Activated CD4-positive, alpha-beta T cell treated with anti-CD3 and anti-CD28 coated beads for 4 hours (primary cell): ENCODE measurements around the gene DNAJC12.
"Not testable (repeated sequence)": the region's sequence is repeated elsewhere in the genome, so short reads cannot be mapped to it uniquely, and the experiment has no call there.

Experiments
- DNase-seq, 2 donors: peaks; one replicate each; pipeline ENCODE4 v3.0.0-alpha.2; 2020

The DNAJC12 gene

DNA sequence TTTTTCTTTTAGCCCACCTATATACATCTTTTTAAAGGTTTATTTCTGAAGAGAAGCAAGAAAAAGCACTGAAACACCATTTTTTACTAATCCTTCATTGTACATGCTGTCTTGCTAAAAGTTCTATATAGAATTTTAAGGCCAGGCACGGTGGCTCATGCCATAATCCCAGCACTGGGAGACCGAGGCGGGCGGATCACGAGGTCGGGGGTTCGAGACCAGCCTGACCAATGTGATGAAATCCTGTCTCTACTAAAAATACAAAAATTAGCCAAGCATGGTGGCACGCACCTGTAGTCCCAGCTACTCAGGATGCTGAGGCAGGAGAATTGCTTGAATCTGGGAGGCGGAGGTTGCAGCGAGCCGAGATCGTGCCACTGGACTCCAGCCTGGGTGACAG lies 1.5 kb upstream of the DNAJC12 start:
- DNase-seq = not testable (repeated sequence)

DNA sequence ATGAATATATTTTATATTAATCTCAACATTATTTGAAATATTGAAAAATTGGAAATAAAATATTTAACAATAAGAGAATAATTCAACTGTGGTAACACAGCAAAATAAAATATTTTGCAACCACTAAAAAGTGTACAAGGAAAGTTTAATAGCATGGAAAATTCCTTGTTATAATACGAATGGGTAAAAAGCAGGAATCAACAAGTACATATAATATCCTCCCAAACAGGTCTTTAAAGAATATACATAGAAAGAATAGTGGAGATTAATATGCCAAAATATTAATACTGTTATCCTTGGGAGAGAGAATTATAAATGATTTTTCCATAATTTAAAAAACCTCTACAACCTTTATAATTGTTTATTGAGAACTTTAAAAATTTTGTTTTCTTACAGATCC lies 1.0 kb downstream of the DNAJC12 start:
- DNase-seq = no peak

DNA sequence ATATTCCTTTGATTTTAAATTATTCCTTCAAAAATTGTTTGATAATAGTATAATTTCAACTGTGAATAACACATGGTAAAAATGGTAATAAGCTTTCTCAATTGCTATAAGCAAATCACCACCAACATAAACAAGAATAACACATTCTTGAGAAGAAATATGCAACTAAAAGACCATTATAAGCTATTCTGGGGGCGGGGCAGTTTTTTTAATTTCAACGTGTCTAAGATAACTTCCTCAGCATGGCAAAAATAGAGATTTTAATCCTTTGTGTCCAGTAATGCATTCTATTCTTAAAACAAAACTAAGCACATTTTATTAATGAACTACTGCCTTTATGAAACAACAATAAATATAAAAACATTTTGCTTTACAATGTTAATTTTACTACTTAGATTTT lies 1.5 kb downstream of the DNAJC12 start:
- DNase-seq = no peak

DNA sequence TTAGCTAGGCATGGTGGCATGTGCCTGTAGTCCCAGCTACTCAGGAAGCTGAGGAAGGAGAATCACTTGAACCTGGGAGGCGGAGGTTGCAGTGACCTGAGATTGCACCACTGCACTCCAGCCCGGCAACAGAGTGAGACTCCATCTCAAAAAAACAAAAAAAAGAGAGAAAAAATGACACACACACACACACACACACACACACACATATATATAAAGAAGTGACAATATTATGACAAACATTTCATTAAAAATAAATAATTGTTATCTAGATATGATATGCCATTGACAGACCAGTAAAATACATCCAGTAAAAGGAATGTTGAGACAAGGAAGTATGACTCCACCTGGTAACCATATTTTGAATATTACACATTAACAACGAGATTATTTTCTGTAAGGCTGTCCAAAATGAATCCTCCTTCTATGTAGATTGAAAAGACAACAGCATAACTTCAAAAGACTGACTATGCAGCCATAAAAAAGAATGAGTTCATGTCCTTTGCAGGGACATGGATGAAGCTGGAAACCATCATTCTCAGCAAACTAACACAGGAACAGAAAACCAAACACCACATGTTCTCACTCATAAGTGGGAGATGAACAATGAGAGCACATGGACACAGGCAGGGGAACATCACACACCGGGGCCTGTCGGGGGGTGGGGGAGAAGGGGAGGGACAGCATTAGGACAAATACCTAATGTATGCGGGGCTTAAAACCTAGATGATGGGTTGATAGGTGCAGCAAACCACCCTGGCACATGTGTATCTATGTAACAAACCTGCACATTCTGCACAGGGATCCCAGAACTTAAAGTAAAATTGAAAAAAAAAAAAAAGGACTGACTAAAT lies 2.2 kb downstream of the DNAJC12 start:
- DNase-seq = not testable (repeated sequence)

DNA sequence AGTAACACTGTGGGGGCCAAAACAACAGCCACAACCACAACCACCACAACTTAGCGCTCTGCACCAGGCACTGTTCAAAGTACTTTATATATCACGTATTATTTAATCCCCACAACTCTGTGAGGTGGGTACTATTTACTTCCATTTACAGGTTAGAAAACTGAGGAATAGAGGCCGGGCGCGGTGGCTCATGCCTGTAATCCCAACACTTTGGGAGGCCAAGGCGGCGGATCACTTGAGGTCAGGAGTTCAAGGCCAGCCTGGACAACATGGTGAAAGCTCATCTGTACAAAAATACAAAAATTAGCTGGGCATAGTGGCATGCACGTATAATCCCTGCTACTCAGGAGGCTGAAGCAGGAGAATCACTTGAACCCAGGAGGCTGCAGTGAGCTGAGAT lies 3.6 kb downstream of the DNAJC12 start:
- no peak for DNase-seq

DNA sequence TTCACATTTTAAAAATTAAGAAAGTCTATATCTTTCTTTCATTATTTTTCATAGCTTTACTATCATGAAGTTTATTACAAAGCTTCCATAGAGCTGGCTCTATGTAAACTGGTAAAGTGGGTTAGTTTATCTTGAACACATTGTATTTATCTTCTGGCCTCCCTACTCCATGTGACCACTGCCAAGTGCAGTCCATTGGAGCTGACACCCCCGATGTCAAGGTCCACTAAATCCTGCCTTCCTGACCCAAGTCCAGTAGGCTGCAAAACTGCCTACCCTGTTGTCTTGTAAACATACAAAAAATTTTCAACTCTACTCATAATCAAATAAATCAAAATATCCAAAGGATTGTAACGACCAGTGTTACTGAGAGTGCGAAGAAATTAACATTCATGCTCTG lies 10.2 kb downstream of the DNAJC12 start:
- DNase-seq = no peak

DNA sequence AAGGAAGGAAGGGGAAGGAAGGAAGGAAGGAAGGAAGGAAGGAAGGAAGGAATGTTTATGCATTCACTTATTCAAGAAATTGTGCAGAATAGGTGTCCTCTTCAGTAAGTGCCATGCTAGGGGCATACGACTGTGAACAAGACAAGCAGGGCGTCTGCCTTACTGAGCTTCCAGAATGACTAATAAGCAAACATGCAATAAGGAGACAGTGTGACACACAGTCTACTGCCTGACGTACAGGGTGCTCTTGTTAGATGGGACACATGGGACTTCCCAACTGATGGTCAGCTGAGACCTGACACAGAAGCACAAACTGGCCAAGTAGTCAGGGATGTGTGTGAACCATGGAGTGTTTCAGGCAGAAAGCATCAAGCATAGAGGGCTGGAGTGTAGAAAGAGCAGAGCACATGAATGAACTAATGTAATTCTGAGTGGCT lies 18.2 kb downstream of the DNAJC12 start:
- no peak for DNase-seq

DNA sequence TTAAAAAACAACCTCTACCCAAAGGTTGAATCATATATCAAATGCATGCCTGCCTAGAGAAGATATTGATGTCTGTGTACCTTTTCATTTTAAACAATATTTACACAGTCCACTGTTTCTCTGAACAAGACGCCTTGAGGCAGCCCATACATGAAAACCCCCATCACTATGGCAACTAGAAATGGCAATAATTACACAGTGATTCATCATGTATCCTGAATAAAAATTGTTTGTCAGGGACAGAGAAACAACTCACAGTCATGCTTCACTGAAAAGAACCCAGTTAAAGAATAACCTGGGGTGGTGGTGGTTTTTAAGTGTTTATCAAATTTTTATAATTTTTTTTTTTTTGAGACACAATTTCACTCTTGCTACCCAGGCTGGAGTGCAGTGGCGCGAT lies 19.7 kb downstream of the DNAJC12 start:
- DNase-seq = no peak

DNA sequence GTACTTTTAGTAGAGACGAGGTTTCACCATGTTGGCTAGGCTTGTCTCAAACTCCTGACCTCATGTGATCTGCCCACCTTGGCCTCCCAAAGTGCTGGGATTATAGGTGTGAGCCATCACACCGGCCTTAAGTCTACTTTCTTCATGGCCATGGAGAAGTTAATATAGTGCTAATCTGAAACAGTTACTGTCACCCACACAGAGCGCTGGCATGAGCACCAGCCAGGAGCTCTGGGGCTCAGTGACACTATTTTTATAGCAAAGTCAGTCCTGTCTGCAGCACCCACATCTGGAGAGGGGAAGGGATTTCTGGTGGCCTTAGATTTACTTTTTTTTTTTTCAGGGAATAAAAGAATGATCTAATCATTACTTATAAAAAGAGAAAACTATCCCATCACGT lies 21.3 kb downstream of the DNAJC12 start:
- no peak for DNase-seq

DNA sequence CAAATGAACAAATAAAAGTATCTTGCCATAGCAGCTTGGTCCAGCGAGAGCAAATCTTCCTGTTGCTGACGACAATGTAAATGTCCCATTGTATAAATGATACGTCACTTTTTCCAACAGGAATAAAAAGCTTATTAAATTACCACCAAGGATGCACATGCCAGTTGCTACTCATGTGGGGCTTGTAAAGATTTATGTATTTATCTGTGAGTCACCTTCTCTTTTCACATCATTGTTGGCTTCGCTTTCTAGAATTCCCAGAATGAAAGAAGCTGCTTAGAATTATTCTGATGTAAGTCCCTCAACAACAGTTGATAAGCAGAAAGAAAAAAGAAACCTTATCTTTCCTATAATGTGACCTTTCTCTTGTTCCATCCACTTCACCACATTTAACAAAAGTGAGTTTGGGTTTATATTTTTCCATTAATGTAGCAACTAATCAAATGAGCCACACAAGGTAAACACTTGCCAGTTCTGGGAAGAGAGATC lies 22.4 kb downstream of the DNAJC12 start:
- no peak for DNase-seq

DNA sequence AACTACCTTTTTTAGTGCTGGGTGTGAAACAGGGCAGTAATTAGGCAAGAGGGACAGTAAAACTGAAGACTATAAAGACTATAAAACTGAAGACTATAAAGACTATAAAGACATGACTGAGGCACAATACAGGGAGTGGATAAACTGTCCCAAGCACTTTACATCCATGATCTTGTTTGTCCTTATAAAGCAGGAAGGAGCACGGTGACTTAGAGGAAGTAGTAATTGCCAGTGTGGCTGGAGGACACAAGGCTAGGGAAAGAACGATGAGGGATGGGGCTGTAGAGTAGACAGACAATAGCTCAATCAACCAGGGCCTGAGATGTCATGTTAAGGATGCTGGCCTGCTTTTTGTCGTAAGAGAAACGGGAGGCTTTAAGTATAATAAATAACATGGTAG lies 26.0 kb downstream of the DNAJC12 start:
- no peak for DNase-seq

DNA sequence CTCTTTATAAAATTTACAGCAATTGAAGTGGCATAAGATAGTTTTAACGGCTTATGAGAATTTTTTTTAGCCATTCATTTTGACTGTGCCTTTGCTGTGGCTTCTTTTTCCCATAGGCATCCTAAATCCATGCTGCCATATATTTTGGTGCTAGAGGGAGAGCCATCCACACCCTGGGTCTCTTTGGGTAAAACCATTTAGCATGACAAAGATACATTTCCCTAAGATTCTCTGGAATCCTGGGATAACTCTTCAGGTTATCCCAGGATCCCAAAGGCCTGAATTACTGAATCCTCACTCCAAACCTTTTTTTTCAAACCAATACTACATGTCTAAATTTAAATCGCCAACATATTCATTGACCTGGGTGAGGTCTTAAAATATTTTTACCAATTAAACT lies 28.9 kb downstream of the DNAJC12 start:
- no peak for DNase-seq

DNA sequence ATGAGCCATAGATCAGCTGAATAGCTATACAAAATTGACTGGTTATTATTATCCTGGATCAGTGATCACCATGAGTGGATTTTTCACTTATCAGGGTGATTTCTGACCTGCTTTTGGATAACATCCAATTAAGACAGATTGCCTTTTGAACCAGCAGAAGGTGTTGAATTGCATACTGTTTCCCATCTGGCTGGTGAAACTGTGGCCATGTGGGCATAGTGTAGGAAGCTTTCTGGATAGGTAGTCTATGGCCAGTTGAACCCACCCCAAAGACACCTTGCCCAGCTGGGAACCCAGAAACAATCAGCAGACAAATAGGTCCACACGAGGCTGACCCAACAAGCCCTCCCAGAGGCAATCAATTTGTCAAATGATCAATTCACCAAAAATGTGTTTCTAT lies 29.3 kb downstream of the DNAJC12 start:
- DNase-seq = no peak

DNA sequence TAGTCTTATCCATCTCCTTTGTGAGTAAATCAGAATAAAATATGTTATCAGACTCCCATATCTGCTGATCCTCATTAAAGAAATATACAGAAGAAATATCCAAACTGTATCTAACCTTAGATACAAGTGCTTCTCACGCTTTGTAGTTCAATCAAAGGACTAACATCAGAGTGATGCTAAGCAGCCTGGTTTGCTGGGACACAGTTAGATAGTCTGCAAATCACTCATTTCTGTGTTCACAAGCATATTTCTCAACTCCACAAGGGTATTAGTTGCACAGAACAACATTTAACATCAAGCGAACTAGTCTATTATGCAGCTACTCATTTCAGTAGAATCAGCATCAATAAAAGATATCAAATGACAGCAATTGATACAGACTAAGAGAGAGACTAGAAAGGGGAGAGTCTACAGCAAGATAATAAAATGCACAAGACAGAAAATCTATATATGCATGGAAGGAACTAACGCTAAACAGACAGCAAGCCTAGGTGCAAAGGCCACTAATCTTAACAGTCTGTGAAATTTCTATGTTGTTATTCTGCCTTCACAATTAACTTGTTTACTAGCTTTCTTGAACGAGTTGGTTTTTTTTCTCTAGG lies 30.0 kb downstream of the DNAJC12 start:
- no peak for DNase-seq

DNA sequence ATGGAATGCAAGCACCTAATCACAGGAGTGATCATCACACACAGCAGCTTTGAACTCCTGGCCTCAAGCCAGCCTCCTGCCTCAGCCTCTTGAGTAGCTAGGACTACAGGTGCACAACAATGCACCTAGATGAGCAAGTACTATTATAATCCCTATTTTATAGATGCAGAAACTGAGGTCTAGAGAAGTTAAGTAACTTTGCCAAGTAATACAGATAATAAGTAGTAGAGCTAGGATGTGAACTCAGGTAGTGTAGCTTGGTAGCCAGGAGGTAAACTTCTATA lies 33.7 kb downstream of the DNAJC12 start:
- DNase-seq = no peak

DNA sequence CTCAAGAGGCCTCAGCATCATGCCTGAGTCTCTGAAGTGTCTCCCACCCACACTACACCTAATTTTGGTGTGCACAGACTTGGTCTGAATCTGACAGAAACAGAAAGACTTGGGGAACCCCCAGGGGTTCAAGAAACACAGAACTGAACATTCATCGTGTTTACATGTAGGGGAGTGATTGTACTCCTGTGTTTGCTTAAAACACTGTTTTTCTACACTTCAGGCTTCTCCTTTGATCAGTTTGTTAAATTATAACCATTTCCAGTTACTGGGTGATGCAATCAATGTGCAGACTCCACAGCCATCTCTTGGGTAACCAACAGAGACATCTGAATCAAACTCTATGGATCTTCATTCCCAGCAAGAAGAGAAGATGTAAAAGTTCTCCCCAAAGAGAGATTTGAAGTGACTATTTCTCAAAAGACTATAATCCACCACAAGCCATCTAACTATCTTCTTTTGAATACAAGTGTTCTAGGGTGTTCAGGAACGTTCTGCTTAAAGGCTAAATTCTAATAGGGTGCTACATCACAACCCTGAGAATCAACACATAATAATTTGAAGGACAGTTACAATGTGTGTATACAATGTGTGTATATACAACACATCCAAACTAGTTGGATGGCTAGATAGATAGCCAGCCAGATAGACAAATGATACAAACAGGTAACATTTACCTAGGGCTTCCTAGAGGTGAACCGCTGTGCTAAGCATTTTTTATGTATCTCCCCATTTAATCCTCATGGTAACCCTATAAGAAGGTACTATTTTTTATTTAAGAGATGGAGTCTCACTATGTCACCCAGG lies 34.2 kb downstream of the DNAJC12 start:
- no peak for DNase-seq

DNA sequence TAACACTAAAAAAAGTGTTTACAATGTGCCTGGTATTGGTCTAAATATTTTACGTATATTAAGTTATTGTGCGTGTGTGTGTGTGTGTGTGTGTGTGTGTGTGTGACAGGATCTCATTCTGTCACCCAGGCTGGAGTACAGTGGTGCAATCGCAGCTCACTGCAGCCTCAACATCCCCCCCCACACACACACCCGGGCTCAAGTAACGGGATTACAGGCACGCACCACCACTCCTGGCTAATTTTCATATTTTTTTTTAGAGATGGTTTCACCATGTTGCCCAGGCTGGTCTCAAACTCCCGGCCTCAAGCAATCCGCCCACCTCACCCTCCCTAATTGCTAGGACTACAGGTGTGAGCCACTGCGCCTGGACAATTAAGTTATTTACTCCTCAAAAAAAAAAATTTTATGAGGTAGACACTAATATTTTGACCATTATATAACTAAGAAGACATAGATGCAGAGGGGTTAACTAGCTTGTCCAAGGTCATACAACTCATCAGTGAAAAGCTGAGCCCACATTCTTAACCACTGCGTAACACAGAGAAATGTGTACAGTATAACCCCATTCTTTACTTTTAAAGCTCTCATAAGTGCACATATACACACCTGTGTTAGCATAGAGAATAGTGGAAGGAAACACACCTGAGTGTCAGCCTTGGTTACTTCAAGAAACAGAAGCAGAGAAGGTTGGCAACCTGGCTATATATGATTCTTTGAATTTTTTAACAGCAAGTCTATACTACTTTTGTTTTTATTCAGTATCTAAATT lies 35.0 kb downstream of the DNAJC12 start:
- no peak for DNase-seq

DNA sequence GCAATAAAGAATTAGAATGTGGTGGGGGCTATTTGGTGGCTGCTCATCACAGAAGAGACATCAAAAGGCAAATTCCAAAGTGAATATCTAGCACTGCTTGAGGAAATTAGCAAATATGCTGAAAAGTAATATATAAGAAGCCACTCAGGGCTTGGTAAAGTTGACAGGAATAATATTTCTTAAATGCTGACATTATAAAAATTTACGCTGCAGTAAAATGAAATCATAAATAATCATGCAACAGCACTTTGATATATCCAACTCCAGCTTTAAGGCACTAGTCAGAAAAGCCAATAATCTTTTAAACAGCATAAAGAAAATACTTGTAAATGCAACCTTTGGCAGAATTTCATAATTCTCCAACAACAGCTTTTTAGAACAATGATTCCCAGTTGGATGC lies 36.9 kb downstream of the DNAJC12 start:
- no peak for DNase-seq

DNA sequence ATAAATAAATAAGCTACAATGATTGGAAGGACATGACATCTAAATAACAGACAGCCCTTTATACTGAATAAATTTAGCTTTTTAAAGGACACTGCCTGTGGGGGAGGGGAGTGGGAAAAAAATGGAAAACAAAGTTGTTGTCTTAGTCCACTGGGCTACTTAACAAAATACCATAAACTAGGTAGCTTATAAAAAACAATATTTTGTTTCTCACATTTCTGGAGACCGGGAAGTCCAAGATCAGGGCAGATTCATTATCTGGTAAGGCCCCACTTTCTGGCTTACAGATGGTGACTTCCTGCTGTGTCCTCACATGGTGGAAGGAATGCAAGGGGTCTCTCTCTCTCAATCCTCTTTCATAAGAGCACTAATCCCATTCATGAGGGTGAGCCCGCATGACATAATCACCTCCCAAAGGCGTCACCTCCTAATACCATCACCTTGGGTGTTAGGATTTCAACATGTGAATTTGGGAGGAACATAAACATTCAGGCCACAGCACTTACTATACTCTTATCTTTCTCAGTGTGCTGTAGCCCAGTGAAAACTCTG lies 43.0 kb downstream of the DNAJC12 start:
- no peak for DNase-seq

DNA sequence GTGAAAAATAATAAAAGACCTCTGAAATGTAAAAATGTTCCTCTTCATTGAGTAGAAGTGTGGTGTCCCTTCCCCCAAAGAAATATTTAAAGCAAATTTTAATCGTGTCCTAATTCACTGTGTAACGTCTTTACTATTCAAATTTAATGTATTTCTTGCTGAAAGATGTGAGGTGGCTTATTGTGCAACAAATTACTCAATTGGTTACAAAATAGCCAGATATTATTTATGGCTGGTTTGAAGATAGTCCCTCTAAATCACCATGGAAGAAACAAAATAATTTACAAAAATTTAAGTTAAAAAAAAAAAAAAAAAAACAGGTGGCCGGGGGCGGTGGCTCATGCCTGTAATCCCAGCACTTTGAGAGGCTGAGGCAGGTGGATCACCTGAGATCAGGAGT lies 43.7 kb downstream of the DNAJC12 start:
- DNase-seq = no peak

DNA sequence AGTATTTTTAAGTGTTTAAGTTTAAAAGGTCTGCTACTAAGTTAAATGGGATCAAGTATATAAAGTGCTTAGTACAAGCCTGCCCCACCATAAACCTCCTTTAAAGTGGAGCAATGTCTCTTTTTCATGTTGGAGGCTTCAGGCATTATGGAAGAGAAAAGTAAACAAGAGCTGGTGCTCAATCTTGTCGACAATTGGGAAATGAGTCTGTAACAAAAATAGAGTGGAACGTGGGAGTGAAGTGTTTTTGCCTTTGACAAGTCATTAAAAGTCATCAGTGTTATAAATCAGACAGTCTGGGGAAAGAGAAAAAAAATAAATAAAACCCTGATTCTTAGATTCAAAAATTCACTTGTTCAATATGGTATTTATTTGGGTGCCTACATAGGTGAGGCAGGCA lies 44.7 kb downstream of the DNAJC12 start:
- DNase-seq = no peak

DNA sequence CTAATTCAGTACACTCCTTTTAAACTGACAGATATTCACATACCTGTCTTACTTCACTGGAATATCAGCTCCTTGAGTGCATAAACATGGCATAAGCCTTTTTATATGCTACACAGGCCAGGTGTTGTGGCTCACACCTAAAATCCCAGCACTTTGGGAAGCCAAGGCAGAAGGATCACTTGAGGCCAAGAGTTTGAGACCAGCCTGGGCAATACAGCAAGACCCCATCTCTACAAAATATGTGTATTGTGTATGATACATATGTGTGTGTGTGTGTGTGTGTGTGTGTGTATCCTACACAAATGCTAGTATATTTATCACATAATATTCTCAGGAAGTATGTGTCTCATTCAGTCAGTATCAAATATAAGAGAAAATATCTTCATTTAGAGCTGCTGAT lies 45.3 kb downstream of the DNAJC12 start:
- no peak for DNase-seq
